CD4-positive, alpha-beta T cell (primary cell): ENCODE measurements around the gene ADAMTS17. TPM values are rescaled to one million over a fixed set of nuclear protein-coding genes. Genes with fewer than 3 reads are reported as not detected.

Experiments used
- ATAC-seq: fragments of 200-7000 bp; cut with Tn5 transposase; one replicate; pipeline ENCODE4 v1.10.0; 2022; ENCODE audit warnings: mild to moderate bottlenecking; ENCODE audit not compliant: poor library complexity
- CTCF ChIA-PET: fragments of 350-600 bp; sonication (Branson Sonifier 250); formaldehyde crosslinking; loops from one replicate; lab custom pipeline; 2021; ENCODE audit warnings: antibody characterized with exemption, inconsistent platforms; lab: Charles Lee
- POLR2A ChIA-PET: fragments of 350-600 bp; sonication (Branson Sonifier 250); formaldehyde crosslinking; loops from one replicate; lab custom pipeline; 2021; ENCODE audit warnings: antibody characterized with exemption, inconsistent platforms; lab: Charles Lee
- DNase-seq, 14 experiments: peaks; one replicate each; pipeline ENCODE4 v3.0.0-alpha.2; 2013 to 2020; ENCODE audit warnings: mixed read lengths in 2 of 14
- H3K27ac ChIP-seq, 2 donors: one replicate each; pipeline versions ENCODE4 v1.5.1 to v1.7.0; 2013; ENCODE audit warnings: low read length in 2 of 2, low read depth in 1 of 2, mild to moderate bottlenecking in 1 of 2
- H3K27me3 ChIP-seq, 2 experiments: 1 replicate in 1 of 2; 2 replicates in 1 of 2; pipeline versions ENCODE4 v1.6.1 to v1.7.0; 2013; ENCODE audit warnings: low read length in 2 of 2, control low read depth in 1 of 2, mild to moderate bottlenecking in 1 of 2, moderate library complexity in 1 of 2; ENCODE audit not compliant: insufficient read depth in 2 of 2, control insufficient read depth in 1 of 2
- H3K36me3 ChIP-seq: one replicate; pipeline ENCODE4 v1.6.1; 2013; ENCODE audit warnings: low read length, control low read depth; ENCODE audit not compliant: insufficient read depth
- H3K4me1 ChIP-seq: one replicate; pipeline ENCODE4 v1.6.1; 2013; ENCODE audit warnings: low read length, control low read depth; ENCODE audit not compliant: insufficient read depth
- H3K4me3 ChIP-seq: one replicate; pipeline ENCODE4 v1.5.1; 2013; ENCODE audit warnings: mild to moderate bottlenecking, low read length, moderate library complexity
- H3K9me3 ChIP-seq, 2 experiments: 1 replicate in 1 of 2; 2 replicates in 1 of 2; pipeline versions ENCODE4 v1.6.1 to v1.7.0; 2013; ENCODE audit warnings: low read length in 2 of 2, mild to moderate bottlenecking in 2 of 2, control low read depth in 1 of 2, moderate library complexity in 1 of 2; ENCODE audit not compliant: control insufficient read depth in 1 of 2, insufficient read depth in 1 of 2
- H3K27ac Mint-ChIP-seq: one replicate; pipeline ENCODE4 v1.8.0; 2020; ENCODE audit warnings: mixed read lengths
- H3K27me3 Mint-ChIP-seq: one replicate; pipeline ENCODE4 v1.8.0; 2021; ENCODE audit warnings: mixed read lengths
- H3K36me3 Mint-ChIP-seq: one replicate; pipeline ENCODE4 v1.8.0; 2021; ENCODE audit warnings: low read depth, mixed read lengths
- H3K4me1 Mint-ChIP-seq: one replicate; pipeline ENCODE4 v1.8.0; 2021; ENCODE audit warnings: low read depth, mixed read lengths
- H3K4me3 Mint-ChIP-seq: one replicate; pipeline ENCODE4 v1.8.0; 2020; ENCODE audit warnings: mild to moderate bottlenecking, mixed read lengths
- H3K9me3 Mint-ChIP-seq: one replicate; pipeline ENCODE4 v1.8.0; 2020; ENCODE audit warnings: mixed read lengths
- CTCF ChIP-seq: fragments of 200-600 bp; IDR thresholded peaks from one replicate; pipeline ENCODE4 v1.8.0; 2022; ENCODE audit warnings: antibody characterized with exemption, mild to moderate bottlenecking
- intact Hi-C, 2 experiments: fragments of 100-400 bp; cut with DNase I in 1 of 2; cut with micrococcal nuclease in 1 of 2; formaldehyde crosslinking; loops; one replicate each; pipeline versions ENCODE4 v1.15.1 to v1.9.0; 2023 to 2025; cut with DNase I, micrococcal nuclease
- total RNA-seq, 174 experiments: library from RNA in 2 of 174; stranded (reverse) in 2 of 174; gene quantifications; one replicate each; pipeline ENCODE4 v1.2.3 and lab custom pipeline; 2021 to 2026

ADAMTS17 gene
- total RNA-seq, 2 experiments from 2014 or later: 9.9 to 13.2 TPM

GRCh38 chr15:100134089-100134583, 207.6 kb downstream of the ADAMTS17 start:
- no peak overlapping the region for H3K4me3 Mint-ChIP-seq
- Histone ChIP-seq H3K4me1 (no peaks in the 10 kb centered on the region), H3K27me3 (no peaks in the 10 kb centered on the region), H3K9me3 (no peaks in the 10 kb centered on the region), H3K27ac (no peak overlapping the region), H3K36me3 (no peaks in the 10 kb centered on the region), H3K4me3 (no peak overlapping the region)
- ChIA-PET POLR2A (no interaction called here), CTCF (no interaction called here)
- DNase-seq (no peak), ATAC-seq (no peak)
- no peak for TF ChIP-seq CTCF
- H3K4me1 Mint-ChIP-seq: no peaks in the 10 kb centered on the region
- H3K27ac Mint-ChIP-seq: no peak overlapping the region
- H3K27me3 Mint-ChIP-seq: no peaks in the 10 kb centered on the region
- intact Hi-C loops: loop anchor here in 1 of 2 experiments (5.0 to 10.0 kb wide), 2 partner anchors 201 to 202 kb away; no protein-coding TSS in a partner anchor
- no peaks in the 10 kb centered on the region for H3K36me3 Mint-ChIP-seq
- peaks cover 2% of the 10 kb centered on the region for H3K9me3 Mint-ChIP-seq

- intact Hi-C loops: loop anchor here in 1 of 2 experiments (5.0 to 10.0 kb wide), 2 partner anchors 201 to 202 kb away; no protein-coding TSS in a partner anchor
- H3K4me3 Mint-ChIP-seq: no peak overlapping the region
- no peak overlapping the region for H3K27ac Mint-ChIP-seq
- Histone ChIP-seq H3K4me1 (no peaks in the 10 kb centered on the region), H3K36me3 (no peaks in the 10 kb centered on the region), H3K27me3 (no peaks in the 10 kb centered on the region), H3K4me3 (no peak overlapping the region), H3K9me3 (no peaks in the 10 kb centered on the region), H3K27ac (no peak overlapping the region)
- ATAC-seq: no peak
- no peak for TF ChIP-seq CTCF
- no peaks in the 10 kb centered on the region for H3K27me3 Mint-ChIP-seq
- peaks cover 2% of the 10 kb centered on the region for H3K9me3 Mint-ChIP-seq
- H3K36me3 Mint-ChIP-seq: no peaks in the 10 kb centered on the region
- H3K4me1 Mint-ChIP-seq: no peaks in the 10 kb centered on the region
- DNase-seq: no peak
- ChIA-PET CTCF (interaction anchor here (1.6 kb wide), 1 partner anchor 204 kb away, joined by 5 read pairs; no protein-coding TSS in a partner anchor), POLR2A (no interaction called here)
Observed at GRCh38 chr15:100133001-100133400, 208.8 kb downstream of the ADAMTS17 start.

- H3K9me3 ChIP-seq: no peaks in the 10 kb centered on the region
- H3K4me3 ChIP-seq: no peak overlapping the region
- H3K27ac ChIP-seq: no peak overlapping the region
- DNase-seq: no peak
- H3K27ac Mint-ChIP-seq: no peak overlapping the region
- no peaks in the 10 kb centered on the region for H3K4me1 Mint-ChIP-seq
- no peaks in the 10 kb centered on the region for H3K36me3 ChIP-seq
- H3K36me3 Mint-ChIP-seq: no peaks in the 10 kb centered on the region
- POLR2A ChIA-PET: interaction anchor here (0.9 kb wide), 1 partner anchor 207 kb away, joined by 3 read pairs; no protein-coding TSS in a partner anchor
- ATAC-seq: no peak
- peaks cover 2% of the 10 kb centered on the region for H3K9me3 Mint-ChIP-seq
- intact Hi-C loops: loop anchor here in 1 of 2 experiments (5.0 to 10.0 kb wide), 2 partner anchors 200 to 202 kb away; no protein-coding TSS in a partner anchor
- H3K4me1 ChIP-seq: no peaks in the 10 kb centered on the region
- H3K27me3 Mint-ChIP-seq: no peaks in the 10 kb centered on the region
- CTCF ChIA-PET: interaction anchor here (1.6 kb wide), 1 partner anchor 203 kb away, joined by 5 read pairs; no protein-coding TSS in a partner anchor
- H3K4me3 Mint-ChIP-seq: no peak overlapping the region
- no peak for TF ChIP-seq CTCF
- H3K27me3 ChIP-seq: no peaks in the 10 kb centered on the region
Observed at GRCh38 chr15:100132309-100132708, 209.5 kb downstream of the ADAMTS17 start.
